NCI-H187 (cell line): ENCODE measurements around the gene NTHL1.

Experiments
- DNase-seq, 2 experiments: peaks; one replicate each; lab custom pipeline; 2025; lab: John Stamatoyannopoulos, UW

Gene NTHL1

GRCh38 chr16:2008009-2008526 lies 39.6 kb downstream of the NTHL1 start:
- no peak for DNase-seq

DNA sequence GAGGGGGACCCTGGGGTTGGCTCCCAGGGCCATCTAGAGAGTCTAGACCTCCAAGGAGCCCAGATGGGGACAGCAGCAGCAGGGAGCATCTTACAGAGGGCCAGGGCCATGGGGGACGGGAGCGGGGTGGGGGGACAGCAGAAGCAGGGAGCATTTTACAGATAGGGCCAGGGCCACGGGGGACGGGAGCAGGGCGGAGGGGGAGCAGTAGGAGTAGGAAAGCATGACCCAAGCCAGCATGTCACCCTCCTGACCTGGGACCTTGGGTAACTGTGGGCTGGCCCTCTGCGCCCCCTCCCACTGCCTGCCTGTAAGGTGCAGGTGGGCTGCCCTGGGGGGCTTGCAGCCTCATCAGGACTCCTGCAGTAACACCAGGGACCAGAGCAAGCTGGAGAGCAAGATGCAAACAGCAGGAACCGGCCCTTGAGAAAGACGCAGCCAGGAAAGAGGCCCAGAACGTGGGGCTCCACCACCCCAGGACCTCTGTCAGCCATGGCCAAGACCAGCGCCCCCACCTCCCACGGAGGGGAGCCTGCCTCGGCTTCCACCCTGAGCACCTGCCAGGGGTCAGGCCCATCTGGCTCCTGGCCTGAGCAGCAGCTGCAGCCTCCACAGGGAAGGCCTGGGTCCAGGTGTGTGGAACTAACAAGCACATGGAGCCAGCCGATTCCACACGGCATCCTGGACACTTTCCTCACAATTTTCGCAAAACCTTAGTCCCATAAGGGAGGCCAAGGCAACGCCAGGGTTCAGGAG lies 40.4 kb downstream of the NTHL1 start:
- DNase-seq, result no peak

GRCh38 chr16:2006317-2006716 lies 41.3 kb downstream of the NTHL1 start:
- no peak for DNase-seq

- DNase-seq, result no peak
Measured at GRCh38 chr16:2005646-2006045, 42.0 kb downstream of the NTHL1 start.

GRCh38 chr16:2004795-2005517 lies 42.7 kb downstream of the NTHL1 start:
- no peak for DNase-seq

DNA sequence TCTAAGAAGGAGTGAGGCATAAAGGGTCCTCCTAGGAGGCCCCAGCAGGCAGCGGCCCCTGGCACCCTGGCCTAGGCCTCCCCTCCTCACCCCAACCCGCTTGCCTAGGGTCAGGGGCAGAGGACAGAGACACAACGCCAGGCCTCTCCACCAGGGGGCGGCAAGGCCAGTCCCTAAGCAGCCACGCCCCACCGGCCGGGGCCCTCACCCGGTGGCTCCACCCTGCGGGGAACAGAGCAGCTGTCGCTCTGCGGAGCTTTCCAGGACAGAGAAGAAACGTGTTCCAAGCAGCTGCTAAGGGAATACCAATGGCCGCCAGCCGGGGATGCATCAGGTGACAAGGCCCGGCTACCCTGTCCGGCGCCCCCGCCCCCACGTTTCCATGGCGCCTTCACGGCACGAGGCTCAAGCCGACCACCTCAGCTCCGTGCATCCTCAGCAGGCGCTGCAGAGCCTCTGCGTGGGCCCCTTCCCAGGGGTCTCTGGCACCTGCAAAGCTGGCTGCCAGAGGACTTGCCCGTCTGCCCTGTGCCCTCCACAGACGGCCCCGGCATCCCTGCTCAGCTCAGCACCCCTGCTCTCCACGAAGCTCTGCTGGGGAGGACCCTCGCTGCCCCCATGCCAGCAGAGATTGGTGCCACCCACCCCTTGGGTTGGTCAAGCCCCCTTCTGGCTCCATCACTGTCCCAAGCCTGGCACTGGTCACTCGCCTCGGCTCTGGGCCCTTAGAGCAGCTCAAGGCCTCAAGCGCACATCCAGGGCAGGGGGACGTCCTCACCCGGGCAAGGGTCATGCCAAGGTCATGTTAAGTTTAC lies 43.6 kb downstream of the NTHL1 start:
- DNase-seq, result peak; percentile 96 to 98

DNA sequence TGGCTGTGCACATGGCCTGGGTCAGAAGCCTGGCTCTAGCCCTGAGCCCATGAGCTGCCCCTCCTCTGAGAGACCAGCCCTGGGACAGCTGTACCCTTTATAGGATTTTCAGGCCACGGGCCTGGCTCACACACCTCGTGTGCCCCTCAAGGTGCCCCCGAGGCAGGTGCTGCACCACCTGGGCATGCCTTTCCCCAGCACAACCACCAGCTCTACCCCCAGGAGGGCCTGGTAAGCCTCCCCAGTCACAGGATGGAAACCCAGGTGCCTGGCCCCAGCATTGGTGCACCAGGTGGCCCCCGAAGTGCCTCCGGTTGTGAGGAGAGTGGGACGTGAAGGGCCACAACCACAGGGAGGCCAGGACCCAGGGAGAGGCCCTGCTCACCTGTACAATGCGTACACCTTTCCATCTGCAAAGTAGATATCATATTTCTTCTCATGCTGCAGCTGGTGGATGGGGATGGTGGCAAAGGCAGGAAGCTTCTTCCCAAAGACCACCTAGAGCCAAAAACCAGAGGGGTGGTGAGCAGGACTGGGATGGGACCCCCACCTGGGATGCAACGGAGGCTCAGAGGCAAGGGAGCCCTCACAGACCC lies 44.3 kb downstream of the NTHL1 start:
- no peak for DNase-seq

DNA sequence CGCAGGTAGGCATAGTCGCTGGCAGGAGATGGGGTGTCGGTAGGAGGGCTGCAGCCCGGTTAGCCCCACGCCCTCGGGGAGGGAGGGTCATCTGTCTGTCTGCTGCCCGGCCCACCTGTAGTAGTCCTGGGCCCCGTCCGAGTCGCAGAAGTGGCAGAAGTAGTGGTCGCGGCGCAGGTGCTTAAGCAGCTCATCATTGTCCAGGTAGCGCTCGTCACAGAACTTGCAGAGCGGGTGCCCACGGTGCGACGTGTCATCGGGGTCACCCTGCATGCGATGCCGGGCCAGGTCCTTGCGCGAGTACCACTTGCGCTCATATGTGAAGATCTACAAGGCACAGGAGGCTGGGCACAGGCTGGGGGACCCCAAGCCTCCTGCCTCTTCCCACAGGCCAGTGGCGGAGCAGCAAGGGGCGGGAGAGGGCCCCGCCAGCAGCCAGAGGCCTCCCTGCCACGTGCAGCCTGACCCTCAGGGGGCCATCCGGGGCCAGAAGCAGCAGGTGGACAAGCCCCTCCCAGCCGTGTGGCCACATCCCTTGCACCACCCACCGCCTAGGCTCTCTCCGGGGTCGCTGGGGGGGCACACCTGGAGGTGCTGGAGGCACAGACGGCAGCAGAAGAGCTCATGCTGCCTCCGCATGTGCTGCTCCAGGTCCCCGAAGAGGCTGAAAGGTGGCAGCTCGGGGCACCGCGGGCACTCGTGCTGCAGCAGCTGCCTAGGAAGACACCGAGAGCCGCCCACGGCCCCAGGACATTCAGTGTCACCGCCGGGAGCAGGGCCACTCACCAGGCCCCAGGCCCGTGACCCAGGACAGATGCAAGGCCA lies 45.0 kb downstream of the NTHL1 start:
- DNase-seq, result no peak

GRCh38 chr16:2001456-2002355 lies 45.9 kb downstream of the NTHL1 start:
- no peak for DNase-seq

DNA sequence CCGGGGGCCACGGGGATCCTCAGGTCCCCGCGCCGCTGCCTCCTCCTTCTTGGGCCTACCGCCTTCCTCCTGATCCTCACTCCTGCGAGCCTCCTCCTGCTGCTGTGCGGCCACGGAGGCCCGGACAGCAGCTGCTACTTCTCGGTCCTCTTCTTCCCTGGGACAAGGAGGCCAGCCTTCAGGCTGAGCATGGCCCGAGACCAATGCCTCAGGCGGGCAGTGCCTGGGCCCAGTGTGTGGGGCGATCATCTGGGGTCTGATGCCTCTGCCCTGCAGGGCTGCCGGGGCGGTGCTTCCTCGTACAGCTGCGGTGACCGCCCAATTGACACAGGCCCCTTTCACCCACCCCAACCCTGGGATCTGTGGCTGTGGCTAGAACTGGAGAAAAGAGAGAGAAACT lies 46.6 kb downstream of the NTHL1 start:
- DNase-seq, result no peak

DNA sequence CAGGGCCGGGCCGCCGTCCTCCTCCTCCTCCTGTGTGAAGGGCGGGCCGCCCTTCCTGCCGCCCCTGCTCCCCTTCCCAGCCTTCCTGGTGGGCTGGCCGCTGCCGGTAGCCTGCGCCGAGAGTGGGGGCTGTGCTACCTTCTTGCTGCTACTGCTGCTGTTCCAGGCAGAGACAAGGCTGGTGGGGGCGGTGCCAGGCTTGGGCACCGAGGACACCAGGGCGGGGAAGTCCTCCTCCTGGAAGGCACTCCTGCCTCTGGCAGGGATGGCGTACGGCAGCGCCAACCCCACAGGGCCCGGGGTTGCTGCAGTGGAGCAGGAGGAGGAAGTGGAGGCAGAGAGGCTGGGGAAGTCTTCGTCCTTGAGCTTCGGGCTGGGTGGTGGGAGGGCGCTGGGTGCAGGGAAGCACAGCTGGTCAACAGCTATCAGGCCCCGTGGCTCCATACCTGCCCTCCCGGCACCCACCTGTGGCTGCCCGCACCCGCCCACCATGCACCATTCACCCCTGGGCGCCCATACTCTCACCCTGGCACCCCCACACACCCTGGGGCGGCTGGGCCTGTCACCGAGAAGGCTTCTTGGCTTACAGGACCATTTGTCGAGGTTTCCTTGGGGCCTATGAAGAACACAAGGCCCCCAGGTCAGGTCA lies 47.6 kb downstream of the NTHL1 start:
- no peak for DNase-seq

- DNase-seq, result no peak
Measured at GRCh38 chr16:1998852-1999801, 48.5 kb downstream of the NTHL1 start.

DNA sequence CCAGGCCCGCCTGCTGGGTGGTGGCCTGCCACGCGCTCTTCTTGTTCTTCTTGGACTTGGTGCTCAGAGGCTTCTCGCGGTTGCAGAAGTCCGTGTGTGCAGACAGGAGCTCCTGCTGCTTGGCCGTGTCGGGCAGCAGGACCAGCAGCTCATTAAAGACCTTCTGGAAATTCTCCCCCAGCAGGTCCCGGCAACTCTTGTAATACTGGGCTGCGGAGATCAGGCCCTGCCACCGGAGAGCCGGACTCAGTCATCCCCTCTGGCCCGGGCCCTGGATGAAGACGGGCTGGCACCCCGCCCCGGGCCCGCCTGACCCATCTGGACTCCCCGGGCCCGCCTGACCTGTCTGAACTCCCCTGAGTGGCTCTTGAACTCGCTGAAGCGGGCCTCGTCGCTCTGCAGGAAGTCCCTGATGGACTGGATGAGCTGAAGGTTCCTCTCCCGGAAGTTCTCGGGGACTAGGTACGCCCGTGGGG lies 49.2 kb downstream of the NTHL1 start:
- no peak for DNase-seq

DNA sequence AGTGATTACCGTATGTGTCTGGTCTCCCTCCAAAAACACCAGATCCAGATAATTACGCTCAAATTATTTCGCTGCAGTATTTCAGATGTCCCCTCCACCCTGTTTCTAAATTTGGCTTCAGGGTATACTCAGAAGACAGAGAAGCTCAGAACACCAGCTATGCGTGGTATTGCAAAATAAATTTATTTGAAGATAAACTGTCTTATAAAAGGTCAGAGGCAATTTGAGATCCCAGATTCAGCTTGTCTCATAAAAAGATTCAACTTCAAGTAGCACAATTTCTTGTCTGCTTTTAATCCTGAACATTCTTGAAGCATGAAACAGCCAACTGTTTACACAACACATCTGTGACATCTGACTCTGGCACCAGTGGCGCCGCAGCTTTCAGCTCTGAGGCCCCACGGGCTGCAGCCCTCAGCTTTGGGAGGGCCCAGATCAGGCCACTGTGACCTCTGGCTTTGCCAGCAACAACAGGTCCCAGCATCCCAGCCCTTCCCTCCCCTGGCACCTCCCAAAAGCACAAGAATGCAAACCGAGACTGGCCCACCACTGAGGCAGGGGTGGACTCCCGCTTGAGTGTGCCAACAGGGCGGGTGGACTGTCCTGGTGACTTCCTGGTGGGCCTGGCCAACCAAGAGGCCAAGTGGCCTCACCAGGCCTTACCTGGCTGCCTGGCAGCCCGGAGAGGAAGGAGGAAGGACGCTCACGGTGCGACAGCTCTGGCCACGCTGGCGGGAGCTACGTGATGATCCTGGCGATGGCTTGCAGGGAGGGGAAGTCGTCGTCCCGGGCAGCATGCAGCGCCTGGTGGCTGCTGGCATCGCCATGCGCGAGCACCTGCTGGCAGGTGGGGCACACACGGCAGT lies 49.9 kb downstream of the NTHL1 start:
- DNase-seq, result no peak

DNA sequence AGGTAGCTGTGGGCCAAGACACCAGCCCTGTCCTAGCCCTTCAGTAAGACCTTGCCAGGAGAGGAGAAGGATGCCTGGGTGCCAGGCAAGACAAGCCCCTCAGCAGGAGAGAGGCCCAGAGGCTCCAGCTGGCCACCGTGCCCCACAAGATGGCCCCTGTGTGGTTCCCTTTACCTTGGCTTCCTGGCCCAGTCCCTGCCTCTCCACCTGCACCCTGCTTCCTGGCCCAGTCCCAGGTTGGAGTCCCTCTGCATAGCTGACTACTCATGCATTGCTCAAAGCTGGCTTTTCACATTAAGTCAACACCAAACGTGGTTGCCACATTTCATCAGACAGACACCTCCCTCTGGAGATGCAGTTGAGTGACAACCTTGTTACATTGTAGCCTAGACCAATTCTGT lies 53.9 kb downstream of the NTHL1 start:
- DNase-seq, result no peak

- no peak for DNase-seq
Measured at GRCh38 chr16:1992704-1993317, 54.8 kb downstream of the NTHL1 start.
